Epithelial cell of esophagus (primary cell): ENCODE measurements around the gene SSTR3.

Experiments
- DNase-seq: peaks from one replicate; pipeline ENCODE4 v3.0.0; 2010; ENCODE audit warnings: low read depth
- H3K4me3 ChIP-seq: 2 replicates; pipeline ENCODE4 v1.5.1; 2011; ENCODE audit warnings: mild to moderate bottlenecking, low read length, control low read depth
- CTCF ChIP-seq: IDR thresholded peaks from 2 replicates; pipeline ENCODE4 v1.5.1; 2011; ENCODE audit warnings: low read depth, mild to moderate bottlenecking, low read length, control low read depth, inconsistent platforms; ENCODE audit not compliant: insufficient read depth; ENCODE audit errors: missing control alignments

Gene SSTR3

GRCh38 chr22:37225481-37225880, 13.2 kb upstream of the SSTR3 start:
- H3K4me3 ChIP-seq: no peak overlapping the region
- TF ChIP-seq CTCF: peak; percentile 34
- DNase-seq: no peak

GRCh38 chr22:37224757-37225420, 12.6 kb upstream of the SSTR3 start:
- H3K4me3 ChIP-seq: no peak overlapping the region
- DNase-seq: no peak
- no peak for TF ChIP-seq CTCF

- no peak overlapping the region for H3K4me3 ChIP-seq
- TF ChIP-seq CTCF: no peak
- DNase-seq: no peak
These were observed 11.8 kb upstream of the SSTR3 start for GRCh38 chr22:37223965-37224551.

- H3K4me3 ChIP-seq: no peak overlapping the region
- TF ChIP-seq CTCF: no peak
- no peak for DNase-seq
These were observed 10.2 kb upstream of the SSTR3 start for GRCh38 chr22:37222440-37222971.

GRCh38 chr22:37221424-37222333, 9.4 kb upstream of the SSTR3 start:
- H3K4me3 ChIP-seq: no peak overlapping the region
- no peak for TF ChIP-seq CTCF
- DNase-seq: no peak

GRCh38 chr22:37220543-37220981, 8.3 kb upstream of the SSTR3 start:
- no peak overlapping the region for H3K4me3 ChIP-seq
- no peak for TF ChIP-seq CTCF
- no peak for DNase-seq
